ENCODE measurements around the gene DNAJC18.

DNA sequence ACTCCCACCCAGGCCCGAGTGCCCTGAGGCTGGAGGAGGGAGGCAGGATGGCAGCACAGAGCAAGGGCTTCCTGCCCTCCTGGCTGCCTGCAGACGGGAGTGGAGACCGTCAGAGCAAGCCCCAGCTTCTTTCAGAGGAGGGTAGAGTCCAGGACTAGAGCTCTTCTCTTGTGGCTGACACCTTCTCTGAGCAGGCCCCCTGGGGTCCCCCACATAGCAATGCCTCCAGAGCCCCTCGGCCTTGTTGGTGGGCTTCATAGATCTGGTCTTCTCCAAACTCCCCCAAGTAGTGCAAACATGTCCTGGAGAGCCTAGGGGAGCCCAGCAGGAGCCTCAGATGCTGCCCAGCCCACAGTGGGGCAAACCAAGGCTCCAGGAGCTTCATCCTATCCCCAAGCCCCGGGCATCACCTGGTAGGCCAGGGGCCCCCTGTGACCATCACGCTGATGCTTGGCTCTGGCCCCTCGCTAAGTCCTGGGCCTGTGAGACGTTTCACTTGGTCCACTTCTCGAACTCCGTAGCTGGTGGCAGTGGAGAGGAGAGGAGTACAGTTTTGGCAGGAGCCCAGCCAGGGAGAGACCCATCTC is 51.6 kb downstream of the DNAJC18 start:
- TF ChIP-seq, protein P1, sequence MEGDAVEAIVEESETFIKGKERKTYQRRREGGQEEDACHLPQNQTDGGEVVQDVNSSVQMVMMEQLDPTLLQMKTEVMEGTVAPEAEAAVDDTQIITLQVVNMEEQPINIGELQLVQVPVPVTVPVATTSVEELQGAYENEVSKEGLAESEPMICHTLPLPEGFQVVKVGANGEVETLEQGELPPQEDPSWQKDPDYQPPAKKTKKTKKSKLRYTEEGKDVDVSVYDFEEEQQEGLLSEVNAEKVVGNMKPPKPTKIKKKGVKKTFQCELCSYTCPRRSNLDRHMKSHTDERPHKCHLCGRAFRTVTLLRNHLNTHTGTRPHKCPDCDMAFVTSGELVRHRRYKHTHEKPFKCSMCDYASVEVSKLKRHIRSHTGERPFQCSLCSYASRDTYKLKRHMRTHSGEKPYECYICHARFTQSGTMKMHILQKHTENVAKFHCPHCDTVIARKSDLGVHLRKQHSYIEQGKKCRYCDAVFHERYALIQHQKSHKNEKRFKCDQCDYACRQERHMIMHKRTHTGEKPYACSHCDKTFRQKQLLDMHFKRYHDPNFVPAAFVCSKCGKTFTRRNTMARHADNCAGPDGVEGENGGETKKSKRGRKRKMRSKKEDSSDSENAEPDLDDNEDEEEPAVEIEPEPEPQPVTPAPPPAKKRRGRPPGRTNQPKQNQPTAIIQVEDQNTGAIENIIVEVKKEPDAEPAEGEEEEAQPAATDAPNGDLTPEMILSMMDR (IDR thresholded peaks at IDR 0.05) = no peak
- no peak for TF ChIP-seq POLR2AphosphoS5 (IDR thresholded peaks at IDR 0.05)
- TF ChIP-seq POLR2A (IDR thresholded peaks at IDR 0.05) = no peak
- no peak for TF ChIP-seq EP300 (IDR thresholded peaks at IDR 0.05)
